Heart left ventricle (tissue), 13 donors: ENCODE measurements around the gene HS3ST5.

Source experiments
- POLR2A ChIP-seq, 2 donors: fragments of 450-650 bp; IDR thresholded peaks; one replicate each; pipeline ENCODE4 v1.6.1; 2017; ENCODE audit warnings: antibody characterized with exemption in 2 of 2, mild to moderate bottlenecking in 2 of 2, moderate library complexity in 2 of 2
- TF ChIP-seq, protein P1 (sequence below), 12 donors: fragments of 200-600 bp; sonication (generic) in 4 of 12; IDR thresholded peaks; one replicate each; pipeline versions ENCODE4 v1.5.0 to v1.8.0; 2018 to 2022; ENCODE audit warnings: antibody characterized with exemption in 12 of 12, mild to moderate bottlenecking in 5 of 12
- donor health status: ischemic (EF 13 %, LVEDD 7.1; RV severe dilation, severe dysfunction).
- donor health status: DM: no; HTN: yes; CAD: no.
- donor health status: DM: no; HTN: no; CAD: no.
- donor health status: ischemic (EF 25% LVEDD 6.9; RV normal size, moderate dysfunction).
- donor health status: ischemic (EF 25% LVEDD 5.7; RV mildly dilated, moderate dysfunction).
- donor health status: ischemic (EF 35%, LVEDD 5.7; RV mildly dilated, moderate dysfunction).
- donor health status: nonischemic (EF 11% LVEDD 7.7; RV severe dilation, severe dysfunction).
- donor health status: DM: yes; HTN: yes; CAD: no.
- donor health status: PGD.
- donor health status: ischemic (EF 29% LVEDD 5.4; RV normal size, mild dysfunction).
- donor health status: nonischemic (EF 23%, LVEDD 6.1; RV moderate dilation, normal function).

GRCh38 chr6:114195631-114196403 lies 147.0 kb downstream of the HS3ST5 start:
- TF ChIP-seq, protein P1, sequence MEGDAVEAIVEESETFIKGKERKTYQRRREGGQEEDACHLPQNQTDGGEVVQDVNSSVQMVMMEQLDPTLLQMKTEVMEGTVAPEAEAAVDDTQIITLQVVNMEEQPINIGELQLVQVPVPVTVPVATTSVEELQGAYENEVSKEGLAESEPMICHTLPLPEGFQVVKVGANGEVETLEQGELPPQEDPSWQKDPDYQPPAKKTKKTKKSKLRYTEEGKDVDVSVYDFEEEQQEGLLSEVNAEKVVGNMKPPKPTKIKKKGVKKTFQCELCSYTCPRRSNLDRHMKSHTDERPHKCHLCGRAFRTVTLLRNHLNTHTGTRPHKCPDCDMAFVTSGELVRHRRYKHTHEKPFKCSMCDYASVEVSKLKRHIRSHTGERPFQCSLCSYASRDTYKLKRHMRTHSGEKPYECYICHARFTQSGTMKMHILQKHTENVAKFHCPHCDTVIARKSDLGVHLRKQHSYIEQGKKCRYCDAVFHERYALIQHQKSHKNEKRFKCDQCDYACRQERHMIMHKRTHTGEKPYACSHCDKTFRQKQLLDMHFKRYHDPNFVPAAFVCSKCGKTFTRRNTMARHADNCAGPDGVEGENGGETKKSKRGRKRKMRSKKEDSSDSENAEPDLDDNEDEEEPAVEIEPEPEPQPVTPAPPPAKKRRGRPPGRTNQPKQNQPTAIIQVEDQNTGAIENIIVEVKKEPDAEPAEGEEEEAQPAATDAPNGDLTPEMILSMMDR (IDR thresholded peaks at IDR 0.05): no peak
- TF ChIP-seq POLR2A (IDR thresholded peaks at IDR 0.05): no peak
